Endothelial cell of umbilical vein (primary cell): ENCODE measurements around the gene FXYD6. TPM values are rescaled to one million over a fixed set of nuclear protein-coding genes. Genes with fewer than 3 reads are reported as not detected.

Source experiments
- BruUV-seq: library from RNA; stranded (reverse); fragments of 400-500 nt; replicated peaks from 2 replicates; lab custom pipeline; 2021; lab: Mats Ljungman, UMichigan
- CTCF ChIA-PET: fragments of 300-600, 350-600 bp; sonication (Branson Sonifier 250); formaldehyde crosslinking; loops from one replicate; lab custom pipeline; 2021; ENCODE audit warnings: antibody characterized with exemption, inconsistent platforms; lab: Charles Lee
- POLR2A ChIA-PET: fragments of 300-600, 350-600 bp; sonication (Branson Sonifier 250); formaldehyde crosslinking; loops from one replicate; lab custom pipeline; 2021; ENCODE audit warnings: antibody characterized with exemption, inconsistent platforms; lab: Charles Lee
- DNase-seq: peaks from one replicate; pipeline ENCODE4 v3.0.0-alpha.2; 2011; ENCODE audit warnings: low read depth, low spot score
- FAIRE-seq: peaks from 2 replicates; lab custom pipeline; 2011; peaks lifted over from hg19 to GRCh38; lab: Jason Lieb, UNC
- H2AFZ ChIP-seq: 2 replicates; pipeline ENCODE4 v1.6.0; 2012; ENCODE audit warnings: low read depth, low read length, control low read depth, inconsistent platforms
- H3K27ac ChIP-seq: 2 replicates; pipeline ENCODE4 v1.5.1; 2011; ENCODE audit warnings: low read depth, mild to moderate bottlenecking, control low read depth, low read length, moderate library complexity; ENCODE audit not compliant: insufficient read depth
- H3K27me3 ChIP-seq, 2 experiments: 2 replicates each; pipeline versions ENCODE4 v1.6.0 to v1.6.1; 2011; ENCODE audit warnings: low read length in 2 of 2, mixed read lengths in 1 of 2; ENCODE audit not compliant: control insufficient read depth in 2 of 2, insufficient read depth in 2 of 2
- H3K36me3 ChIP-seq, 2 experiments: 2 replicates in 1 of 2; 3 replicates in 1 of 2; pipeline ENCODE4 v1.5.1; 2011; ENCODE audit warnings: low read length in 2 of 2, mild to moderate bottlenecking in 1 of 2, moderate library complexity in 1 of 2; ENCODE audit not compliant: control insufficient read depth in 2 of 2, insufficient read depth in 2 of 2; ENCODE audit errors: extremely low read depth in 1 of 2
- H3K4me1 ChIP-seq: 3 replicates; pipeline ENCODE4 v1.5.1; 2011; ENCODE audit warnings: mild to moderate bottlenecking, low read length; ENCODE audit not compliant: control insufficient read depth, insufficient read depth; ENCODE audit errors: extremely low read depth
- H3K4me2 ChIP-seq: 2 replicates; pipeline ENCODE4 v1.6.1; 2011; ENCODE audit warnings: low read length, control low read depth, mixed read lengths; ENCODE audit not compliant: insufficient read depth
- H3K4me3 ChIP-seq, 3 experiments: fragments of 200-600 bp in 1 of 3; sonication (generic), shearing (Covaris generic) in 1 of 3; replicated peaks in 1 of 3; 2 replicates each; pipeline ENCODE4 v1.5.1; 2011 to 2016; ENCODE audit warnings: control low read depth in 3 of 3, low read length in 3 of 3, mild to moderate bottlenecking in 2 of 3, inconsistent platforms in 1 of 3, low read depth in 1 of 3, moderate library complexity in 1 of 3; ENCODE audit not compliant: insufficient read depth in 1 of 3
- H3K79me2 ChIP-seq: 2 replicates; pipeline ENCODE4 v1.6.0; 2012; ENCODE audit warnings: low read length, inconsistent platforms; ENCODE audit not compliant: control insufficient read depth, insufficient read depth
- H3K9ac ChIP-seq: replicated peaks from 2 replicates; pipeline ENCODE3; 2011; ENCODE audit warnings: low read length, control low read depth; ENCODE audit not compliant: insufficient read depth; ENCODE audit errors: extremely low read depth
- H3K9me1 ChIP-seq: replicated peaks from 3 replicates; pipeline ENCODE4 v1.6.0; 2011; ENCODE audit warnings: mild to moderate bottlenecking, low read length; ENCODE audit not compliant: control insufficient read depth, insufficient read depth; ENCODE audit errors: extremely low read depth
- H3K9me3 ChIP-seq: replicated peaks from 2 replicates; pipeline ENCODE4 v1.5.1; 2012; ENCODE audit warnings: low read length, inconsistent platforms; ENCODE audit not compliant: control insufficient read depth, insufficient read depth
- H4K20me1 ChIP-seq: replicated peaks from 2 replicates; pipeline ENCODE3; 2011; ENCODE audit warnings: mild to moderate bottlenecking, low read length; ENCODE audit not compliant: control insufficient read depth, insufficient read depth; ENCODE audit errors: extremely low read depth
- EZH2 ChIP-seq: IDR thresholded peaks from 2 replicates; pipeline ENCODE4 v1.6.1; 2012; ENCODE audit warnings: borderline replicate concordance, low read depth, mild to moderate bottlenecking, moderate library complexity, low read length, inconsistent platforms; ENCODE audit not compliant: severe bottlenecking
- FOS ChIP-seq: IDR thresholded peaks from 2 replicates; pipeline ENCODE4 v1.6.1; 2011; ENCODE audit warnings: mild to moderate bottlenecking, low read length, moderate library complexity, borderline replicate concordance; ENCODE audit not compliant: insufficient read depth
- GATA2 ChIP-seq: IDR thresholded peaks from 2 replicates; pipeline ENCODE4 v1.7.0; 2011; ENCODE audit warnings: low read depth, mild to moderate bottlenecking, moderate library complexity, mixed read lengths, low read length; ENCODE audit not compliant: insufficient read length, insufficient read depth
- JUN ChIP-seq: IDR thresholded peaks from 2 replicates; pipeline ENCODE4 v1.6.1; 2011; ENCODE audit warnings: borderline replicate concordance, low read depth; ENCODE audit not compliant: insufficient read length, insufficient read depth
- MYC ChIP-seq: IDR thresholded peaks from one replicate; pipeline ENCODE4 v1.6.1; 2011; ENCODE audit warnings: mild to moderate bottlenecking, low read depth, low read length
- POLR2AphosphoS5 ChIP-seq: IDR thresholded peaks from 2 replicates; pipeline ENCODE4 v1.6.1; 2012; ENCODE audit warnings: low read depth, mild to moderate bottlenecking, control low read depth, low read length, moderate library complexity; ENCODE audit not compliant: insufficient read depth
- dilution Hi-C: fragments of 300-500 bp; cut with MboI; formaldehyde crosslinking; loops from one replicate; pipeline ENCODE4 v1.15.0; 2019; ENCODE audit warnings: low sequenced_read_pairs; ENCODE audit not compliant: extremely low pct_ligation_motif_present
- intact Hi-C: fragments of 100-400 bp; cut with micrococcal nuclease; formaldehyde crosslinking; loops from one replicate; pipeline ENCODE4 v1.10.0; 2022
- polyA plus RNA-seq, 4 experiments: library from polyadenylated mRNA; depleted of rRNA in 3 of 4; stranded (reverse) in 3 of 4; unstranded in 1 of 4; fragments of >200 nt; gene quantifications; 2 replicates each; pipeline versions ENCODE4 v1.2.1 to v1.2.3, GENCODE V29; 2011 to 2012; ENCODE audit warnings: missing spikeins in 1 of 4
- total RNA-seq: library from RNA; stranded (reverse); gene quantifications from 2 replicates; pipeline ENCODE4 v1.2.3, GENCODE V29; 2021
- TF ChIP-seq, protein P1 (sequence below), 2 donors: IDR thresholded peaks; 1 replicate in 1 of 2; 2 replicates in 1 of 2; pipeline ENCODE4 v1.5.1; 2011; ENCODE audit warnings: low read length in 2 of 2, mild to moderate bottlenecking in 2 of 2, moderate library complexity in 2 of 2, control low read depth in 1 of 2, inconsistent platforms in 1 of 2, low read depth in 1 of 2; ENCODE audit not compliant: insufficient read depth in 1 of 2; ENCODE audit errors: extremely low read depth in 1 of 2
- TF ChIP-seq, protein P2 (sequence below): IDR thresholded peaks from 2 replicates; pipeline ENCODE4 v1.6.1; 2011; ENCODE audit not compliant: insufficient read depth, insufficient read length

Gene FXYD6
- total and polyA plus RNA-seq, 2 donors (not counting 3 experiments of a cell fraction or from before 2014, with no cell fraction given), result 1.4 to 8.7 TPM

DNA sequence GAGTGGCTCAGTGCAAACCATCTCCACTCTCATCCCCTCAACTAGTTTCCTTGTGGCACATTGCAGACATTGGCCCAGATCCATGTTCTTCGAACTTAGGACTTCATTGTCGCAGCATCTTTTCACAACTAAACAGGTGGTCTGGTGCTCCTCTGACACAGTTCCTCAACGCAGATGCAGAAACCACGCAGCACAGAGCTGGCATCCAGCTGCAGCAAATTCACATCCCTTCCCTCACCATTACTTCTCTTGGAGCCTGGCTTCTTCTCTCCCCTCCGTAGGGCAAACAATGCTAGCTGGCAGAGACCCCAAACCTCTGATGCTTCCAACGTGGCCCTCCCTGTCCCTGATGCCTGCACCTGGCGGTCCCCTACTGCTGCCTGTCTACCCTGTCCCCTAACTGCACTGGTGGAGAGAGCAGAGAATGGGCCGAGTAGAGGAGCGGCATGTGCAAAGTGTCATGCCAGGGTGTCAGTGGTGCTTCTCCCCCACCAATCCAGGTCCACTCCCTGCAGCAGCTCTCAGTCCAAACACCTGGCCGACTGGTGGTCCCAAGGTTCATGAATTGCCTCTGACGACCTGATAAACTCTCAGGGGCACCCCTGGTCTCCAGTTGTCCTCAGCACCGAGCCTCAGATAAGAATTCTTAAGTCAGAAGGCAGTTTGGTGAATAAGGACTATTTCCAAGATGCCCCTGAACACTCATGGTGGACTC, 34.6 kb upstream of the FXYD6 start:
- Histone ChIP-seq H3K79me2 (no peaks in the 10 kb centered on the region), H3K36me3 (no peaks in the 10 kb centered on the region), H3K27me3 (no peaks in the 10 kb centered on the region), H3K4me2 (no peak overlapping the region), H3K9me3 (no peaks in the 10 kb centered on the region), H3K27ac (no peak overlapping the region), H3K4me1 (peaks cover 5% of the 10 kb centered on the region), H4K20me1 (no peaks in the 10 kb centered on the region), H2AFZ (no peak overlapping the region), H3K4me3 (no peak overlapping the region), H3K9me1 (no peaks in the 10 kb centered on the region), H3K9ac (no peak overlapping the region)
- CTCF ChIA-PET, result interaction anchor here (2.1 kb wide), 1 partner anchor 36 kb away, joined by 6 read pairs; no protein-coding TSS in a partner anchor
- DNase-seq (no peak), FAIRE-seq (no peak)
- dilution Hi-C loops, result no loop called here
- intact Hi-C loops, result no loop called here
- TF ChIP-seq, protein P1, sequence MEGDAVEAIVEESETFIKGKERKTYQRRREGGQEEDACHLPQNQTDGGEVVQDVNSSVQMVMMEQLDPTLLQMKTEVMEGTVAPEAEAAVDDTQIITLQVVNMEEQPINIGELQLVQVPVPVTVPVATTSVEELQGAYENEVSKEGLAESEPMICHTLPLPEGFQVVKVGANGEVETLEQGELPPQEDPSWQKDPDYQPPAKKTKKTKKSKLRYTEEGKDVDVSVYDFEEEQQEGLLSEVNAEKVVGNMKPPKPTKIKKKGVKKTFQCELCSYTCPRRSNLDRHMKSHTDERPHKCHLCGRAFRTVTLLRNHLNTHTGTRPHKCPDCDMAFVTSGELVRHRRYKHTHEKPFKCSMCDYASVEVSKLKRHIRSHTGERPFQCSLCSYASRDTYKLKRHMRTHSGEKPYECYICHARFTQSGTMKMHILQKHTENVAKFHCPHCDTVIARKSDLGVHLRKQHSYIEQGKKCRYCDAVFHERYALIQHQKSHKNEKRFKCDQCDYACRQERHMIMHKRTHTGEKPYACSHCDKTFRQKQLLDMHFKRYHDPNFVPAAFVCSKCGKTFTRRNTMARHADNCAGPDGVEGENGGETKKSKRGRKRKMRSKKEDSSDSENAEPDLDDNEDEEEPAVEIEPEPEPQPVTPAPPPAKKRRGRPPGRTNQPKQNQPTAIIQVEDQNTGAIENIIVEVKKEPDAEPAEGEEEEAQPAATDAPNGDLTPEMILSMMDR (IDR thresholded peaks at IDR 0.05; ENCODE audit: extremely low read depth in 1 of 2, insufficient read depth in 1 of 2, low read depth in 1 of 2, low read length in 2 of 2), result no peak
- TF ChIP-seq MYC (no peak), EZH2 (no peak), FOS (no peak), POLR2AphosphoS5 (no peak), GATA2 (no peak), JUN (no peak)
- TF ChIP-seq, protein P2, sequence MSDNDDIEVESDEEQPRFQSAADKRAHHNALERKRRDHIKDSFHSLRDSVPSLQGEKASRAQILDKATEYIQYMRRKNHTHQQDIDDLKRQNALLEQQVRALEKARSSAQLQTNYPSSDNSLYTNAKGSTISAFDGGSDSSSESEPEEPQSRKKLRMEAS, result no peak
- no TSS peak for BruUV-seq
- POLR2A ChIA-PET, result no interaction called here
